CD4-positive, alpha-beta T cell treated with Interferon alpha-2 for 1 hour (primary cell): ENCODE measurements around the gene CTTNBP2NL.

Source experiments
- DNase-seq, 2 donors: peaks; one replicate each; pipeline ENCODE4 v3.0.0-alpha.2; 2020 to 2022

Gene CTTNBP2NL

DNA sequence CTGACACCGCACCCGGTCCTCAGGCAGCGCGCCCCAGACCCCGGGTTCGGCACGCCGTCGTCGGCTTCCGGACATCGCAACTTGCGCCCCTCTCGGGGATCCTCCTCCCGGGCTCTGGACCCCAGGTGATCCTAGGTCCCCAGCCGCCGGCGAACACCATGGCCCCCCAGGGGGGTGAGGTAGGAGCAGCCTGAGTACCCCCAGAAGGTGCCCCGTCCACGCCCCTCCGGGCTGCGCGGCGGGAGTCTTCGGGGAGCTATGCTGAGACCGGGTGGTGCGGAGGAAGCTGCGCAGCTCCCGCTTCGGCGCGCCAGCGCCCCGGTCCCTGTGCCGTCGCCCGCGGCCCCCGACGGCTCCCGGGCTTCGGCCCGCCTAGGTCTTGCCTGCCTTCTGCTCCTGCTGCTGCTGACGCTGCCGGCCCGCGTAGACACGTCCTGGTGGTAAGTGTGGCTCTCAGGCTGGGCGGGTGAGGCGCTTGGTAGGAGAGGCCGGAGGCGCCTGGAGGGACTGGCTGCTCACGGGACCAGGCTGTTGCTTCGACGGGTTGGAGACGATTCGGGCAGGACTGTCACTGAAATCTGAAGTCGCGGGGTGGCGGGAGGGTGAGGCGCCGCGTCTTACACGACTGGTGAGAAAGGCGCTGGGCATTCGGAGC, 113.1 kb downstream of the CTTNBP2NL start:
- peak in 1 of 2 donors; percentile 17 for DNase-seq

DNA sequence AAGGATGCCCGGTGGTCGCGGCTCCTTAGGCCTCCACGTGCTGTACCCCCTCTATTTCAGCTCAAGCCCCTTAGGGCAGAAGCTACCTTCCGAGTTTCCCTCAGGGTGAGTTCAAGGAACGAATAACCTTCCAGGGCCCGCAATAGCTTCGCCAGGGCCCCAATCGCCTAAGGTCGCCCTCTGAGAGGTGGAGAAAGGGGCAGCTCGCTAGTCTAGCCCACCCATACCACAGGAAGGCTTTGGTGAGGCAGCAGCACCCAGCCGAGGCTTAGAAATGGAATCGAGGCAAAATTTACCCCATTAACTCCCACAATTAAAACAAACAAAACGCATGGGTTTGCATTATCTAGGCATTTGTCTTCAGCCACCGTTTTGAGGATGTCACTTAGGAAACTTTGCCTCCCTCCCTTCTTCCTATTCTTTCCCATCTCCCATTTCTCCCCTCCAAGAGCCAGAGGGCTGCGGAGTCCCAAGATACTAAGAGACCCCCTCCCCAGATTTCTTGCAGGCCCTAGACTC, 113.7 kb downstream of the CTTNBP2NL start:
- no peak for DNase-seq

DNA sequence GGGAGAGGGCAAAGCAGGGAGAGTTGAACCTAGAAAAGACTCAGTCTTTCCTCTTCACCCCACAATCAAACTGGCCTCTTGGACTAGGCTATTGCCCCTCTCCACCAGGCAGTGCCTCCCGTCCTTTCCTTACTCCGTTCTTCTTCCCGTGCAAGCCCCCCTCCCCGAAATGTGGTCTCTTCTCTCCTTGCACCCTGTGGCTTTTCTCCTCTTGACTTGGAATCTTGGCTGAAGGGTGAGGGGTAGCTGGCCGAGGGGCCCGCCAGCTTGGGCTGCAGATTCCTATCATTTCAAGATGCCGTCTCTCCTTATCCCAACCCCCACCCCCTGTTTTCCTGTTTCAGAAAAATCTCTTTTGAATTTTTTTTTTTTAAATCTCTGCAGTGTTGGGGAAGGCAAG, 114.3 kb downstream of the CTTNBP2NL start:
- DNase-seq, result no peak
